ENCODE measurements around the gene PRRC2A.
A peak's percentile ranks its signal among the peaks of the same experiment; 100 is the strongest.

The PRRC2A gene

DNA sequence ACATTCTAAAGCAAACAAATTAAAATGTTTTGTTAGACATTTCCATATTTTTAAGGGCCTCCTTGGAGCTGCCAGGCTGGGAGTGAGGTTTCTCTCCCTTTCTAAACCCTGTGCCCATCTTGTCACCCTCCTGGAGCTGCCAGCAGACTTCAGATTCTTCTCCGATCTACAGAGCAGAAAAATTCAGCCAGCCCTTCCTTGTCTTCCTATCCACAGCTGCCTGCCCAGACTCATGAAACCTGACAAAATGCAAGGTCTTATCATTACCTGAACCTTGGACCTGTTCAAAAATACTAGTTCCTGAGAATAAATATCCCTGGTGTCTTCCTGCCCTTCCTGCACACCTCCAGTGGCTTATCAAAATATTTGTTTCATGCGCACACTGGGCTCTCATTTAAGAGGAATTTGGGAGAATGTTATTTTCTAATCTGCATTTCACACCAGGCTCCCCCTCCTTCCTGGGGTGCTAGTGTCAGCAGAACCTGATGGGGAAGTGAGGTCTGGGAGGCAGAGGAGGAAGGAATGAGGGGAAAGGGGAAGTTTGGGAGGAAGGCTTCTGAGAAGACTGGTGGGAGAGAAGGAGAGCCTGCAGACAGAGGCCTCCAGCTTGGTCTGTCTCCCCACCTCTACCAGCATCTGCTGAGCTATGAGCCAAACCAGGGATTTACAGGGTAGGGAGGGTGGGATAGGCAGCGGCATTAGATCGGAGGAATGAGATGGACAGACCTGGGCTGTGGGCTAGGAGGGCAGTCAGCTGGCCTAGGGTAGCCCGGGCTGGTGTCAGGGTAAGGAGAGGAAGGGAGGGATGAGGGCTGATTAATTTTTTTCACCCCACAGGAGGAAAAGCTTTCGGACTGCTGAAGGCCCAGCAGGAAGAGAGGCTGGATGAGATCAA, 5.6 kb upstream of the PRRC2A start, which contains the start of gene AIF1:
Gene AIF1, plus strand, starts transcription at position 551 of the 895 bp plus-strand sequence. Its CDS starts 96 bp downstream, at position 647.
- TF ChIP-seq, protein P1, sequence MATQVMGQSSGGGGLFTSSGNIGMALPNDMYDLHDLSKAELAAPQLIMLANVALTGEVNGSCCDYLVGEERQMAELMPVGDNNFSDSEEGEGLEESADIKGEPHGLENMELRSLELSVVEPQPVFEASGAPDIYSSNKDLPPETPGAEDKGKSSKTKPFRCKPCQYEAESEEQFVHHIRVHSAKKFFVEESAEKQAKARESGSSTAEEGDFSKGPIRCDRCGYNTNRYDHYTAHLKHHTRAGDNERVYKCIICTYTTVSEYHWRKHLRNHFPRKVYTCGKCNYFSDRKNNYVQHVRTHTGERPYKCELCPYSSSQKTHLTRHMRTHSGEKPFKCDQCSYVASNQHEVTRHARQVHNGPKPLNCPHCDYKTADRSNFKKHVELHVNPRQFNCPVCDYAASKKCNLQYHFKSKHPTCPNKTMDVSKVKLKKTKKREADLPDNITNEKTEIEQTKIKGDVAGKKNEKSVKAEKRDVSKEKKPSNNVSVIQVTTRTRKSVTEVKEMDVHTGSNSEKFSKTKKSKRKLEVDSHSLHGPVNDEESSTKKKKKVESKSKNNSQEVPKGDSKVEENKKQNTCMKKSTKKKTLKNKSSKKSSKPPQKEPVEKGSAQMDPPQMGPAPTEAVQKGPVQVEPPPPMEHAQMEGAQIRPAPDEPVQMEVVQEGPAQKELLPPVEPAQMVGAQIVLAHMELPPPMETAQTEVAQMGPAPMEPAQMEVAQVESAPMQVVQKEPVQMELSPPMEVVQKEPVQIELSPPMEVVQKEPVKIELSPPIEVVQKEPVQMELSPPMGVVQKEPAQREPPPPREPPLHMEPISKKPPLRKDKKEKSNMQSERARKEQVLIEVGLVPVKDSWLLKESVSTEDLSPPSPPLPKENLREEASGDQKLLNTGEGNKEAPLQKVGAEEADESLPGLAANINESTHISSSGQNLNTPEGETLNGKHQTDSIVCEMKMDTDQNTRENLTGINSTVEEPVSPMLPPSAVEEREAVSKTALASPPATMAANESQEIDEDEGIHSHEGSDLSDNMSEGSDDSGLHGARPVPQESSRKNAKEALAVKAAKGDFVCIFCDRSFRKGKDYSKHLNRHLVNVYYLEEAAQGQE (IDR thresholded peaks at IDR 0.05; ENCODE audit: insufficient replicate concordance, low read depth): no peak
- TF ChIP-seq, protein P2, sequence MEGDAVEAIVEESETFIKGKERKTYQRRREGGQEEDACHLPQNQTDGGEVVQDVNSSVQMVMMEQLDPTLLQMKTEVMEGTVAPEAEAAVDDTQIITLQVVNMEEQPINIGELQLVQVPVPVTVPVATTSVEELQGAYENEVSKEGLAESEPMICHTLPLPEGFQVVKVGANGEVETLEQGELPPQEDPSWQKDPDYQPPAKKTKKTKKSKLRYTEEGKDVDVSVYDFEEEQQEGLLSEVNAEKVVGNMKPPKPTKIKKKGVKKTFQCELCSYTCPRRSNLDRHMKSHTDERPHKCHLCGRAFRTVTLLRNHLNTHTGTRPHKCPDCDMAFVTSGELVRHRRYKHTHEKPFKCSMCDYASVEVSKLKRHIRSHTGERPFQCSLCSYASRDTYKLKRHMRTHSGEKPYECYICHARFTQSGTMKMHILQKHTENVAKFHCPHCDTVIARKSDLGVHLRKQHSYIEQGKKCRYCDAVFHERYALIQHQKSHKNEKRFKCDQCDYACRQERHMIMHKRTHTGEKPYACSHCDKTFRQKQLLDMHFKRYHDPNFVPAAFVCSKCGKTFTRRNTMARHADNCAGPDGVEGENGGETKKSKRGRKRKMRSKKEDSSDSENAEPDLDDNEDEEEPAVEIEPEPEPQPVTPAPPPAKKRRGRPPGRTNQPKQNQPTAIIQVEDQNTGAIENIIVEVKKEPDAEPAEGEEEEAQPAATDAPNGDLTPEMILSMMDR (IDR thresholded peaks at IDR 0.05; ENCODE audit: insufficient read depth, low read length): no peak
- TF ChIP-seq GABPA (IDR thresholded peaks at IDR 0.05; ENCODE audit: low read depth) (no peak), SPI1 (IDR thresholded peaks at IDR 0.05; ENCODE audit: borderline replicate concordance, low read depth) (peak; percentile 95), POLR2AphosphoS5 (IDR thresholded peaks at IDR 0.05; ENCODE audit: low read depth) (0 out of 2 replicates have a peak, but pooled peaks have one; percentile 43)
- peak within 1 kb of the TSS; percentile 92 for H3K27ac ChIP-seq (replicated peaks)
- peak within 1 kb of the TSS; percentile 54 for H3K4me3 ChIP-seq (replicated peaks; ENCODE audit: insufficient read depth, low read length)
- peak in 1 of 2 experiments; percentile 82 for DNase-seq (ENCODE audit: low read depth in 1 of 2, low spot score in 1 of 2)
- H3K27me3 ChIP-seq (ENCODE audit: insufficient read depth, poor library complexity, severe bottlenecking): no peaks in the 10 kb centered on the region

DNA sequence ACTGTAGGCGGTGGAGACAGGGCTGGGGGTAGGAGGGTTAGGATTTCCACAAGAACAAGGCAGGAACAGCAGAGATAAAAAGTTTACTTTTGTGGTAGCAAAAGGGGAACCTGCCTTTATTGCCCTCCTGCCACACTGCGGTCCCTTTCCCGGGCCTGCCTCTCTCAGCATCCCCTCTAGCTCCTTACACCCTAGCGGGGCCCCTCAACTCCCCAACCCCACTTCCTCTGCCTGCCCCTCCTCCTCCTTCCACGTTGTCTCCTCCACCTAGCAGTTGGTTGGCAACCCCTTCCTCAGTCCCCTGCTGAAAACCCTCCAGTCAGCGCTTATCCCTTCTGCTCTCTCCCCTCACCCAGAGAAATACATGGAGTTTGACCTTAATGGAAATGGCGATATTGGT, 4.8 kb upstream of the PRRC2A start:
- H3K27ac ChIP-seq (replicated peaks): peak overlapping the region; percentile 92
- H3K27me3 ChIP-seq (ENCODE audit: insufficient read depth, poor library complexity, severe bottlenecking): no peaks in the 10 kb centered on the region
- DNase-seq (ENCODE audit: low read depth in 1 of 2, low spot score in 1 of 2): peak; percentile 79 to 95
- peak overlapping the region; percentile 54 for H3K4me3 ChIP-seq (replicated peaks; ENCODE audit: insufficient read depth, low read length)
- TF ChIP-seq, protein P1 (IDR thresholded peaks at IDR 0.05; ENCODE audit: insufficient replicate concordance, low read depth): peak; percentile 48
- peak; percentile 87 for TF ChIP-seq POLR2AphosphoS5 (IDR thresholded peaks at IDR 0.05; ENCODE audit: low read depth)
- no peak for TF ChIP-seq GABPA (IDR thresholded peaks at IDR 0.05; ENCODE audit: low read depth)
- TF ChIP-seq, protein P2 (IDR thresholded peaks at IDR 0.05; ENCODE audit: insufficient read depth, low read length): no peak
- TF ChIP-seq SPI1 (IDR thresholded peaks at IDR 0.05; ENCODE audit: borderline replicate concordance, low read depth): peak; percentile 89; the same call in 1 of the 2 replicates

- H3K27me3 ChIP-seq (ENCODE audit: insufficient read depth, poor library complexity, severe bottlenecking): no peaks in the 10 kb centered on the region
- H3K4me3 ChIP-seq (replicated peaks; ENCODE audit: insufficient read depth, low read length): peak overlapping the region; percentile 54
- TF ChIP-seq, protein P1 (IDR thresholded peaks at IDR 0.05; ENCODE audit: insufficient replicate concordance, low read depth): no peak
- TF ChIP-seq GABPA (IDR thresholded peaks at IDR 0.05; ENCODE audit: low read depth): no peak
- TF ChIP-seq, protein P2 (IDR thresholded peaks at IDR 0.05; ENCODE audit: insufficient read depth, low read length): no peak
- TF ChIP-seq POLR2AphosphoS5 (IDR thresholded peaks at IDR 0.05; ENCODE audit: low read depth): no peak
- no peak for TF ChIP-seq SPI1 (IDR thresholded peaks at IDR 0.05; ENCODE audit: borderline replicate concordance, low read depth)
- peak overlapping the region; percentile 92 for H3K27ac ChIP-seq (replicated peaks)
- no peak for DNase-seq (ENCODE audit: low read depth in 1 of 2, low spot score in 1 of 2)
These were observed 3.5 kb upstream of the PRRC2A start for GRCh38 chr6:31617010-31617409.
